Testis (tissue), 3 donors: ENCODE results near the gene TMA7. TPM values are rescaled to one million over a fixed set of nuclear protein-coding genes. Genes with fewer than 3 reads are reported as not detected.
A peak's percentile ranks its signal among the peaks of the same experiment; 100 is the strongest.

ENCODE experiments used
- DNase-seq: peaks from one replicate; pipeline ENCODE4 v3.0.0-alpha.2; 2019
- H3K27ac ChIP-seq, 2 donors: fragments of 200-600 bp; sonication (generic); one replicate each; pipeline ENCODE4 v1.5.1; 2019
- H3K27me3 ChIP-seq: fragments of 200-600 bp; sonication (generic); one replicate; pipeline ENCODE4 v1.5.1; 2019
- H3K36me3 ChIP-seq: fragments of 200-600 bp; sonication (generic); one replicate; pipeline ENCODE4 v1.5.1; 2017; ENCODE audit warnings: low read depth; ENCODE audit errors: missing control alignments
- H3K4me1 ChIP-seq: fragments of 200-600 bp; sonication (generic); one replicate; pipeline ENCODE4 v1.5.1; 2019
- H3K4me3 ChIP-seq, 2 donors: fragments of 200-600 bp; sonication (generic); one replicate each; pipeline ENCODE4 v1.5.1; 2017 to 2019
- H3K9me3 ChIP-seq: fragments of 200-600 bp; sonication (generic); one replicate; pipeline ENCODE4 v1.5.1; 2017
- CTCF ChIP-seq, 3 experiments: fragments of 450-650 bp in 2 of 3; fragments of 200-600 bp in 1 of 3; sonication (generic) in 1 of 3; IDR thresholded peaks; one replicate each; pipeline ENCODE4 v1.5.1; 2016 to 2019; ENCODE audit warnings: antibody characterized with exemption in 3 of 3, mild to moderate bottlenecking in 2 of 3, moderate library complexity in 1 of 3
- POLR2A ChIP-seq: fragments of 450-650 bp; IDR thresholded peaks from one replicate; pipeline ENCODE4 v1.6.1; 2017; ENCODE audit warnings: antibody characterized with exemption, mild to moderate bottlenecking, moderate library complexity
- WGBS, 2 donors: methylation state at CpG; one replicate each; pipeline ENCODE4 v1.1.5; 2018; 5-methylcytosine and 5-hydroxymethylcytosine counted together
- intact Hi-C: fragments of 100-400 bp; cut with DNase I; formaldehyde crosslinking; loops from one replicate; pipeline ENCODE4 v1.15.1; 2023; ENCODE audit warnings: low total_unique reads
- polyA plus RNA-seq: library from polyadenylated mRNA; stranded (reverse); fragments of 350-450 nt; fragmentation: Illumina TruSeq; extraction: RNeasy Lipid Tissue Mini Kit (QIAGEN cat#74804); gene quantifications from one replicate; pipeline ENCODE4 v1.2.3, GENCODE V29; 2014; ENCODE audit warnings: low read depth, low replicate concordance; ENCODE audit not compliant: insufficient read depth
- total RNA-seq, 2 donors: library from RNA; depleted of rRNA; stranded (reverse); fragments of >200 nt; gene quantifications; one replicate each; pipeline ENCODE4 v1.2.3, GENCODE V29; 2016

Gene TMA7
- total and polyA plus RNA-seq, 3 donors from 2014 or later = 380 to 425 (median 393) TPM

- no peaks in the 10 kb centered on the region for H3K9me3 ChIP-seq
- TF ChIP-seq POLR2A = no peak
- no peak for TF ChIP-seq CTCF (IDR thresholded peaks at IDR 0.05)
- DNase-seq = no peak
- intact Hi-C loops = no loop called here
- peaks cover 38% of the 10 kb centered on the region for H3K4me1 ChIP-seq
- 54 to 58% methylated on average over 3 to 7 of the region's 7 CpGs for WGBS, 2 donors
- peak overlapping the region; percentile 98 for H3K27ac ChIP-seq
- no peaks in the 10 kb centered on the region for H3K36me3 ChIP-seq
- no peak overlapping the region for H3K4me3 ChIP-seq
- H3K27me3 ChIP-seq = no peaks in the 10 kb centered on the region
Measured at GRCh38 chr3:48467473-48468267, 27.6 kb downstream of the TMA7 start.

- H3K27ac ChIP-seq = peak overlapping the region in 1 of 2 donors; percentile 98
- no peak overlapping the region for H3K4me3 ChIP-seq
- H3K36me3 ChIP-seq = no peaks in the 10 kb centered on the region
- no peak for TF ChIP-seq POLR2A
- no peak for TF ChIP-seq CTCF (IDR thresholded peaks at IDR 0.05)
- no peak for DNase-seq
- H3K4me1 ChIP-seq = peaks cover 41% of the 10 kb centered on the region
- H3K9me3 ChIP-seq = no peaks in the 10 kb centered on the region
- H3K27me3 ChIP-seq = no peaks in the 10 kb centered on the region
- 58 to 80% methylated on average over 1 to 8 of the region's 8 CpGs for WGBS, 2 donors
- intact Hi-C loops = no loop called here
Measured at GRCh38 chr3:48468329-48468731, 28.3 kb downstream of the TMA7 start.

GRCh38 chr3:48469046-48469915, 29.2 kb downstream of the TMA7 start:
- 83% methylated on average over 23 to 29 of the region's 29 CpGs for WGBS, 2 donors
- H3K9me3 ChIP-seq = no peaks in the 10 kb centered on the region
- no peaks in the 10 kb centered on the region for H3K36me3 ChIP-seq
- intact Hi-C loops = no loop called here
- no peaks in the 10 kb centered on the region for H3K27me3 ChIP-seq
- DNase-seq = no peak
- TF ChIP-seq POLR2A = no peak
- TF ChIP-seq CTCF (IDR thresholded peaks at IDR 0.05) = no peak
- H3K27ac ChIP-seq = no peak overlapping the region
- no peak overlapping the region for H3K4me3 ChIP-seq
- H3K4me1 ChIP-seq = peaks cover 44% of the 10 kb centered on the region

- H3K9me3 ChIP-seq = no peaks in the 10 kb centered on the region
- no peak for DNase-seq
- H3K27ac ChIP-seq = peak overlapping the region in 1 of 2 donors; percentile 32
- no peak for TF ChIP-seq CTCF (IDR thresholded peaks at IDR 0.05)
- TF ChIP-seq POLR2A = no peak
- peaks cover 39% of the 10 kb centered on the region for H3K4me1 ChIP-seq
- 0% methylated on average over 1 of the region's 1 CpG; no CpG with 5 or more reads in 1 of the 2 donors for WGBS, 2 donors
- no peaks in the 10 kb centered on the region for H3K36me3 ChIP-seq
- H3K4me3 ChIP-seq = no peak overlapping the region
- no peaks in the 10 kb centered on the region for H3K27me3 ChIP-seq
- intact Hi-C loops = no loop called here
Measured at GRCh38 chr3:48470286-48470685, 30.2 kb downstream of the TMA7 start.
